Bladder microvascular endothelial cell (primary cell): ENCODE measurements around the gene OR2G2. TPM values are rescaled to one million over a fixed set of nuclear protein-coding genes. Genes with fewer than 3 reads are reported as not detected.

Experiments
- total RNA-seq: library from RNA; depleted of rRNA; stranded (reverse); fragments of >200 nt; gene quantifications from 2 replicates; pipeline ENCODE4 v1.2.3, GENCODE V29; 2014

OR2G2 gene, protein sequence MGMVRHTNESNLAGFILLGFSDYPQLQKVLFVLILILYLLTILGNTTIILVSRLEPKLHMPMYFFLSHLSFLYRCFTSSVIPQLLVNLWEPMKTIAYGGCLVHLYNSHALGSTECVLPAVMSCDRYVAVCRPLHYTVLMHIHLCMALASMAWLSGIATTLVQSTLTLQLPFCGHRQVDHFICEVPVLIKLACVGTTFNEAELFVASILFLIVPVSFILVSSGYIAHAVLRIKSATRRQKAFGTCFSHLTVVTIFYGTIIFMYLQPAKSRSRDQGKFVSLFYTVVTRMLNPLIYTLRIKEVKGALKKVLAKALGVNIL
- not detected in 2 replicates for total RNA-seq

DNA sequence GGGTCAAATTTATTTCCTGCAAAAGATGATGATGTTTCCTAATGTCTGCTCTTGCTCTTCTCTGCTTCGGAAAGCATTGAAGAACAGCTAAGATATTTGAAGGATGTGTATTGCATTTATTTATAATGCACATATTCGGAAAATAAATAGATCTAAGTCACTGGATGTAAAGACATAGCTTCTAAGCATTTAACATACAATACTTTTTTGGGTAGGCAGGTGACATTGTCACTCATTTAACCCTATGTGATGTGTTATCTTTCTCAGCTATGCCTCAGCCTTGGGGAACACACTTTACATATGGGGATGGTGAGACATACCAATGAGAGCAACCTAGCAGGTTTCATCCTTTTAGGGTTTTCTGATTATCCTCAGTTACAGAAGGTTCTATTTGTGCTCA is at the start of gene OR2G2:
TSS of gene OR2G2 (plus strand) at position 301 of the 400 bp plus-strand sequence. CDS start at position 301, 0 bp downstream.

DNA sequence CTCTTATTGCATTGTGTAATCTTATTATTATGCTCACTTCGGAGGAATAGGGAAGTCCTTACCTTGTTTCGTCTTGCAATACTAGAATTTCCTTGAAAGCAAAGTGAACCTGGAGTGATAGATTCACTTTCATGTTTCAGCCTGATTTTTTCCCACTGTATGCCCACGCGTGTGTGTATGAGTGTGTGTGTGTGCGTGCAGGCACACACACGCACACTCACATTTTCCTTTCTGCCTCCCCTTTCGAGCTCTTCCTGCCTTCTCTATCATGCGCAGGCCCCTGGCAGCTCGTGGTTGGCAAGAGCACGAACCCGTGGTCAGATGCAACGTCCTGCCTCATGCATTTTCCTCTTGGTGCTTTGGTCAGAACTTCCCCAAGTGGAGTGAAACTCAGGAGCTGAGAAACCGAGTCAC is 39.4 kb upstream of the OR2G2 start, which contains the start of gene GCSAML:
TSS of gene GCSAML (plus strand) at position 366 of the 414 bp plus-strand sequence. CDS start 58 bp downstream, outside the sequence.

DNA sequence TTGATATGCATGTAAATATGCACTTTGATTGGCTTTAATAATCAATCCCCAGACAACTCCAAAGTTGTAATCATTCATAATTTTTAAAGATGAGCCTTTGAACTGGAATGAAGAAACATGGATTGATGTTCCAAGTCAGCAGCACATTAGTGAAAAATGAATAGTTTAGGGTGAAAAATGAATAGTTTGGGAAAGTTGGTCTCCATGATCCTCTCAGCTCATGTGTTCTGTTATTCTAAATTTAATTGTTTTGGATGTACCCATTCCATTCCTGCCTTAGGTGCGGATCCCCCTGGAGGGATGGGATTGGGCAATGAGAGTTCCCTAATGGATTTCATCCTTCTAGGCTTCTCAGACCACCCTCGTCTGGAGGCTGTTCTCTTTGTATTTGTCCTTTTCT is 17.1 kb downstream of the OR2G2 start, which contains the start of gene OR2G3:
TSS of gene OR2G3 (plus strand) at position 301 of the 400 bp plus-strand sequence. CDS start at position 301, 0 bp downstream.

Other genes starting within 250 kb of the OR2G2 start
- under 0.01 and 0.31 TPM in 2 replicates for gene NLRP3, start 172.2 kb upstream of the OR2G2 start, total RNA-seq
- not detected in 2 replicates for gene OR2B11, start 130.3 kb upstream of the OR2G2 start, total RNA-seq
- gene OR2C3, start 51.9 kb upstream of the OR2G2 start, total RNA-seq: not detected in 2 replicates
- gene GCSAML, start 39.2 kb upstream of the OR2G2 start, total RNA-seq: under 0.01 TPM in 1 of 2 replicates, not detected in the other
- gene OR2G3, start 17.2 kb downstream of the OR2G2 start, total RNA-seq: not detected in 2 replicates
- not detected in 2 replicates for gene OR13G1, start 91.4 kb downstream of the OR2G2 start, total RNA-seq
- not detected in 2 replicates for gene OR6F1, start 128.3 kb downstream of the OR2G2 start, total RNA-seq
- gene OR14K1, start 150.3 kb downstream of the OR2G2 start, total RNA-seq: not detected in 2 replicates
- gene OR14A2, start 159.8 kb downstream of the OR2G2 start, total RNA-seq: not detected in 2 replicates
- gene OR1C1, start 172.2 kb downstream of the OR2G2 start, total RNA-seq: not detected in 2 replicates
- not detected in 2 replicates for gene OR14A16, start 235.8 kb downstream of the OR2G2 start, total RNA-seq